GM18498 (cell line): ENCODE results near the gene CD37.

Experiments used
- ATAC-seq: cut with Tn5 transposase; IDR thresholded peaks from one replicate; pipeline ENCODE4 v1.9.1; 2021; ENCODE audit warnings: mild to moderate bottlenecking, moderate library complexity; ENCODE audit not compliant: unreplicated experiment

CD37 gene

GRCh38 chr19:49344505-49345423, 9.6 kb downstream of the CD37 start:
- no peak for ATAC-seq

- no peak for ATAC-seq
Observed at GRCh38 chr19:49347191-49347590, 12.0 kb downstream of the CD37 start.

GRCh38 chr19:49347835-49348234, 12.6 kb downstream of the CD37 start:
- no peak for ATAC-seq

GRCh38 chr19:49348305-49349189, 13.3 kb downstream of the CD37 start:
- no peak for ATAC-seq

GRCh38 chr19:49349567-49349966, 14.4 kb downstream of the CD37 start:
- ATAC-seq = no peak

GRCh38 chr19:49355909-49356353, 20.7 kb downstream of the CD37 start:
- no peak for ATAC-seq

- no peak for ATAC-seq
Observed at GRCh38 chr19:49356382-49356781, 21.2 kb downstream of the CD37 start.

- ATAC-seq = no peak
Observed at GRCh38 chr19:49357186-49357585, 22.0 kb downstream of the CD37 start.

GRCh38 chr19:49359851-49360820, 24.9 kb downstream of the CD37 start:
- no peak for ATAC-seq

- ATAC-seq = no peak
Observed at GRCh38 chr19:49361438-49362047, 26.3 kb downstream of the CD37 start.

- no peak for ATAC-seq
Observed at GRCh38 chr19:49362048-49362928, 27.1 kb downstream of the CD37 start, which contains the start of gene TEAD2. TEAD2 (minus strand) TSS chr19:49362416; CDS start chr19:49360075, 2,341 bp downstream.

- ATAC-seq = no peak
Observed at GRCh38 chr19:49362929-49363267, 27.7 kb downstream of the CD37 start.

- ATAC-seq = peak; percentile 52
Observed at GRCh38 chr19:49363268-49364082, 28.3 kb downstream of the CD37 start, which contains the start of gene DKKL1. DKKL1 (plus strand) TSS chr19:49363877; CDS start chr19:49363999, 122 bp downstream.

GRCh38 chr19:49364083-49364737, 29.0 kb downstream of the CD37 start:
- ATAC-seq = no peak

- no peak for ATAC-seq
Observed at GRCh38 chr19:49366110-49366509, 30.9 kb downstream of the CD37 start.

- no peak for ATAC-seq
Observed at GRCh38 chr19:49368711-49369358, 33.6 kb downstream of the CD37 start.

- no peak for ATAC-seq
Observed at GRCh38 chr19:49371184-49371583, 36.0 kb downstream of the CD37 start.
